Testis (tissue), 2 donors: ENCODE results near the gene SLC39A3.

ENCODE experiments used
- POLR2A ChIP-seq: fragments of 450-650 bp; IDR thresholded peaks from one replicate; pipeline ENCODE4 v1.6.1; 2017; ENCODE audit warnings: antibody characterized with exemption, mild to moderate bottlenecking, moderate library complexity
- TF ChIP-seq, protein P1 (sequence below), 3 experiments: fragments of 450-650 bp in 2 of 3; fragments of 200-600 bp in 1 of 3; sonication (generic) in 1 of 3; IDR thresholded peaks; one replicate each; pipeline ENCODE4 v1.5.1; 2016 to 2019; ENCODE audit warnings: antibody characterized with exemption in 3 of 3, mild to moderate bottlenecking in 2 of 3, moderate library complexity in 1 of 3

DNA sequence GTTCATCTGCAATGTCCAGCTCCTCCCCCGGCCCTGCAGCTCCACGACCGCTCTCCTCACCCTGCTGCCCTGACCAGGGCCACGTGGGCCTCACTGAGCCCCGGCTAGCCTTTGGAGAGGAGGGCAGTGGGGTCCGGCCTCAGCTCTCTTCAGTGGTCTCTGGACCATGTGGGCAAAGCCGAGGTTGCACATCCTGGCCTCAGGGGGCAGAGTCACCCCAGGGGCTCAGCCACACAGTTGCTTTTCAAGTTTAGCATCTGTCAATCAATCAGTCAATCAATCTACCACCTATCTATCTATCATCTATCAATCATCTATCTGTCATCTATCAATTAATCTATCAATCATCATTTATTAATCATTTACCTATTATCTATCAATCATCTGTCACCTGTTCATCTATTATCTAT, 15.7 kb downstream of the SLC39A3 start:
- TF ChIP-seq, protein P1, sequence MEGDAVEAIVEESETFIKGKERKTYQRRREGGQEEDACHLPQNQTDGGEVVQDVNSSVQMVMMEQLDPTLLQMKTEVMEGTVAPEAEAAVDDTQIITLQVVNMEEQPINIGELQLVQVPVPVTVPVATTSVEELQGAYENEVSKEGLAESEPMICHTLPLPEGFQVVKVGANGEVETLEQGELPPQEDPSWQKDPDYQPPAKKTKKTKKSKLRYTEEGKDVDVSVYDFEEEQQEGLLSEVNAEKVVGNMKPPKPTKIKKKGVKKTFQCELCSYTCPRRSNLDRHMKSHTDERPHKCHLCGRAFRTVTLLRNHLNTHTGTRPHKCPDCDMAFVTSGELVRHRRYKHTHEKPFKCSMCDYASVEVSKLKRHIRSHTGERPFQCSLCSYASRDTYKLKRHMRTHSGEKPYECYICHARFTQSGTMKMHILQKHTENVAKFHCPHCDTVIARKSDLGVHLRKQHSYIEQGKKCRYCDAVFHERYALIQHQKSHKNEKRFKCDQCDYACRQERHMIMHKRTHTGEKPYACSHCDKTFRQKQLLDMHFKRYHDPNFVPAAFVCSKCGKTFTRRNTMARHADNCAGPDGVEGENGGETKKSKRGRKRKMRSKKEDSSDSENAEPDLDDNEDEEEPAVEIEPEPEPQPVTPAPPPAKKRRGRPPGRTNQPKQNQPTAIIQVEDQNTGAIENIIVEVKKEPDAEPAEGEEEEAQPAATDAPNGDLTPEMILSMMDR (IDR thresholded peaks at IDR 0.05) = no peak
- TF ChIP-seq POLR2A = no peak
